GM21723 (cell line): ENCODE measurements around the gene HOXD8.

ENCODE experiments used
- ATAC-seq: cut with Tn5 transposase; IDR thresholded peaks from one replicate; pipeline ENCODE4 v1.9.1; 2021; ENCODE audit warnings: mild to moderate bottlenecking, moderate library complexity; ENCODE audit not compliant: unreplicated experiment

The HOXD8 gene

DNA sequence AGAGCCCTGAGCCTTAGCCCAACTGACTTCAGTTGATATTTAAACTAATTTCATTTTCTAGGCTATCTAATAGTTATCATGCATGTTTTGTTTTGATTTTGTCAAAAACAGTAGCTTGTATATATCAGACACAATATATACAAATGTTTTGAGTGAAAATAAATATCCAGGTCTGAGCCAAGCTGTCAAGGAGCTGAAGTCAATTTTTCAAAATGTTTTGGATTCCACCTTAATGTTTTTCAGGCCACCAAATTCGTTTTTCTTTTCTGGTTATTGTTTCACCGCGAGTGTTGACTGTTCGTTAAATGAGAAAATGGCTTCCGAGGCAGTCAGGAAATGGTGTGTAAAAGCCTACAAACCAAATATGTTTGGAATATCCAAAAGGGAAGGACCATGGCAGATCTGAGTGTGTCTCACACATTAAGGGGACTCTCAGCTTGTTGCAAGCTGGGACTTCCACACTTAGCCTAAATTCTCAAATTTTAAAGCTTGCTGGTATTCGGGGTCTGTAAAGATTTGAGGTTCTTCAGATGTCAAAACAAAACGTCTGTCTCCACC is 27.1 kb upstream of the HOXD8 start:
- ATAC-seq: no peak

DNA sequence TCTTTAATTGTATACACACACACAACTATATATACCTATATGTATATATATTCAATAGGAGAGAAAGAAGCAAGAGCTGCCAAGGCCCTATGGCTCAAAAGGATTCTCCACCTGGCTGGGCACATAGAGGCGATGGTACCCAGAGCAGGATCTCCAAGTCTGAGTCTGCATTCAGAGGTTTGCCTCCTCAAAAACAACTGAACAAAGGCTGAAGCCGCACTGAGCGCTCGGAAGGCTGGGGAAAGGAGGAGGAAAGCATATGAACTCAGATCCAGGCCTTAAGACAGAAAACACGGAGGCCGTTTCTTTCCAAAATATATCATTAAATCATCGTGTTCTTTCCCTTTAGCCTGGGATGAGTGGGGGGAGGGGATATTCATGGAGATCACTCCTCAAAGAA is 26.3 kb upstream of the HOXD8 start:
- ATAC-seq: no peak

DNA sequence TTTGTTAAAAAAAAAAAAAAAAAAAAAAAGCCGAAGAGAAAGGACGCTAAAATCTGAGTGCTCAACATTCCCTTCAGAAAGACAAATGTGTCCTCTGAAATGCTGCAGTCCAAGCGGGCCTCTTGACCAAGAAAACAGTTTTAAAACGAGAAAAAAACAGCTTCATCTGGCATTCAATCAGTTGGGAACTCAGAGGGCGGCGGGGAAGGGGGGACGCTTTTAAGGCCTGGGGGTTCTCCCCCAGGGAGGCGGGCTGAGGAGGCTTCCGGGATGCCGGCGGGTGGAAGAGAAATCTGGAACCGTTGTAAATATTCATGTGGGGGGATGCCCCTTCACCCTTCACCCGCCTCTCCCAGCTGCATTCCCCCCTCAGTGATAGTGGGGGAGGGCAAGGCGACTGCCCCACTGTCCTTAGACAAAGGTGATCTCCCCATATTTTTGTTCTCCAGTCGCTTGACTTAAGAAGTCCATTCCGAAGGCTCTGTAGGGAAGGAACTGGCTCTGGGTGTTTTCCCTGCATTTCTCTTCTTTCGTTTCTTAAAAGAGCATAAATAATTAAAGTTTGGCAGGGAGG is 25.7 kb upstream of the HOXD8 start:
- no peak for ATAC-seq

DNA sequence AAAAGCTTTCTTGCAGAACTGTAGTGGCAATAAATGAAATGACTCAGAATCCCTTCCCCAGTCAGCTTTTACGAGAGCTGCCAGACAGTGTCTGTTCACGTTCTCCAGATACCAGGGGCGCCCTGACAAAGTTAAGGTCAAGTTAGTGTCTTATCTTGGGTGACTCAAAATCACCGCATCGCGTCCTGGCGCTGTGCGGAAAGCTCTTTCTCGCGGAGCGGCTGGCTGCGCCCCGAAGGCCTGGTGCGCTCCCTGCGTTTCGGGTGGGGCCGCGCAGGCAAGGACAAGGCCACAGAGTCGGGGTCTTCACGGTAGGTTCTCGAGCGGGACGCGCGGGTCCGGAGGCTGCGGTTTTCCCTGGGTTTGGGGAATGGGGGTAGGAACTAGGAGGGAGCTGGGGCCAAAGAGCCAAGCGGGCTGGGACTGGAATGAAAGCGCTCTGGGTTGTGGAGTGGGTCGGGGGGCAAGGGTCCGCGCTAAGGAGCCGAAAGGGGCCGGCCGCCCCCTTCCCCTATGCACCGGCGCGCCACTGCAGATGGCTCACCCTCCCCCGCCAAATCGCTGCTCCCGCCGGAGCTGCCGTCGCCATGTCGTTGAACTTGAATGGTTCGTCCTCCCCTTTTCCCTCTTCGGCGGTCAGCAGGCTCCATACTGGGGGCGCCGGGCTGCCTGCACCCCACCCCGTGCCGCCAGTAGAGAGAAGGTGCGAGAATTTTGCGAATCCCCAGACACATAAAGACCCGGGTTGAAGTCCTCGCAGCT is 25.0 kb upstream of the HOXD8 start:
- no peak for ATAC-seq

DNA sequence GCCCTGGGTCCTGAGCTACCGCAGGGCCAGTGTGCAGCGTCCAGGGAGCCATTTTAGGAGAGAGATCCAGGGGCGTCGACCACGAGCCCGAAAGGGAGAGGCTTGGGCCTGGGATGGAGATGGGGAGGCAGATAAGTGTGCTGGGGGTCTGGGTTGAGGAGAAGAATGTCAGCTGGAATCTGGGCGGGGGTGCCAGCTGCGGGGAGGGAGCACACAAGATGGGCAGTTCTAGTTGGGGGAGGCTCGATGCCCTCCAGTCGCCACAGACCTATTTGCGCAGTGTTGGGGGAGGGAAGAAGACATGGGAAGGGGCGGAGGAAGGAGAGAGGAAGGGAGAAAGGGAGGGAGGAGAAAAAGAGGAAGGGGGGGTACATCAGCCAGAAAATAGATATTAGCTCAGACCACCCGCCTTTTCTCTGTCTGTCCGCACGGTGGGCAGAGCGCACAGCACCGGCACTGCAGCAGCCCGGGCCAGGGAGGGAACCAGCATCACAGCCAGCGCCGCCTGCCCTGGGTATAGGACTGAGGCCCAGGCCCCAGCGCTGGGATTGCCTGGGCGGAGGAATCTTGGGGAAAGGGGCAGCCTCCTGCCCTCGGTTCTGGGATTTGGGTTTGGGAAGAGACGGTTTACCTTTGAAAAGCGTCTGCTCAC is 24.3 kb upstream of the HOXD8 start:
- no peak for ATAC-seq

DNA sequence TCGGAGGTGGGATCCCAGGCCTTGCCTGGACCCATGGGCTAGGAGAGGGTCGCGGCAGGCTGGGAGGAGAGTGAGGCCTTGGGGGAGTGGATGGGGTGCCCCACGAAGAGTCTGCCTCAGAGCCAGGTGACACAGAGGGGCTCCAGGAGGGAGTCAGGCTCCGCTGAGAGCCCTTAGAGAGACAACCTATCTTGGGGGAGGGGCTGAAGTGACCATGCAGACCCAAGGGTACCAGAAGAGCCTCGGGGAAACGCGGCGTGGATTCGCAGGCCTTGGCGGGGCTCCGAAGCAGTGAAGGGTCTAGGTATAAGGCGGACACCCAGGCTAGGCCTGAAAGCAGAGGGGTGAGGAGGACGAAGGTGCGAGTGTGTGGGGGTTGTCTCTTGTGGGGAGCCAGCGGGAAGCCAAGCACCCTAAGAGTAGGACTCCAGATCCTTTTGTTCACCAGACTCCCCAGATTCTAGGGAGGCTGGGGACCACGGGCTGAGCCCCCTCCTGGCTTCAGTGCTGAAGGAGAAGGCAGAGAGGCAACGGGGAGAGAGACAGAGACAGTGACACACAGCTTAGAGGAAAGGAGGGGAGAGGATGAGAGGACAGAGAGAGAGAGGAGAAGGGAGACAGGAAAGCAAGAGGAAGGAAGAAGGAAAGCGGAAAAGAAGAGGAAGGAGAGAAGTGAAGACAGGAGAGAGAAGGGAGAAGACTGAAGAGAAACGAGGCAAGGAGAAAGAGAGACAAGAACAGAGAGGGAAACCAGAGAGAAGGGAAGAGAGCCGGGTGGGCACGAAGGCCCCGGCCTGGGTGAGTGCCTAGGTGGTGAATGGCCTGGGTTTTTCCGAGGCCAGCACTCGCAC is 23.6 kb upstream of the HOXD8 start:
- no peak for ATAC-seq

DNA sequence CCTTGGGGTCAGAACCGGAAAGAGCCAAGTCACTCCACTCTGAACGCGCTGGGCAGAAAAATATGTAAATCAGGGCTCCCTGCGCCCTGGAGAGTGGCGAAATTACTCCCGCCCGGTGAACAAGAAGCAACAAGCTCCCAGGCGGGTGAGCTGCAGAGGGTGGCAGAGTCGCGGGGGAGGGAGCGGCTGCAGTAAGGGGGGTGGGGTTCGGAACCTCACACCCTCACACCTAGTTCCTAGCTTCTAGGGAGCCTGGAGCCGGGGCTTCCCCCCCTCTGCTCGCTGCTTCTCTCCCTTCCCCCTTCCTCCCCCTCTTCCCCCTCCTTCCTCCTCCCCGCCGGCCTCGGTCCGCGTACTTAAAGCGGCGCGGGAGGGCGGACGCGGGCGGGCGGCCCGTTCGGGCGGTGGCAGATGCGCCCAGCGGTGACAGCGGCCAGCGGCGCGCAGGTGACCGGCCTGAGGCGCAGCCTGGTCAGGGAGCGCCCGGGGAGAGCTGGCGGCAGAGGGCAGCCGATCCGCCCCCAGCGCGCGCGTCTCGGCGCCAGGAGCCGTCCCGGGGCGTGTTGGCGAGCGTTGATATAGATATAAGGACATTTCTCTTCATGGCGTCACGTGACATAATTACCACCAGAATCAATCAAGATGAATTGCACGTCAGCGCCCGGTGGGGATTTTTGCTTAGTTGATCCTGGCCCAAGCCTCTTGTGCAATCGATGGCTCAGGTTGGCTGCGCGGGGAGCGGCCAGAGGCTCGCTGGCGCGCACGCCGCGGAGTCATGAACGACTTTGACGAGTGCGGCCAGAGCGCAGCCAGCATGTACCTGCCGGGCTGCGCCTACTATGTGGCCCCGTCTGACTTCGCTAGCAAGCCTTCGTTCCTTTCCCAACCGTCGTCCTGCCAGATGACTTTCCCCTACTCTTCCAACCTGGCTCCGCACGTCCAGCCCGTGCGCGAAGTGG is 22.6 kb upstream of the HOXD8 start, which contains the start of gene HOXD11:
Gene HOXD11 (plus strand): TSS at position 700 of the 959 bp plus-strand sequence. CDS start 76 bp downstream, at position 776.
- ATAC-seq: no peak

DNA sequence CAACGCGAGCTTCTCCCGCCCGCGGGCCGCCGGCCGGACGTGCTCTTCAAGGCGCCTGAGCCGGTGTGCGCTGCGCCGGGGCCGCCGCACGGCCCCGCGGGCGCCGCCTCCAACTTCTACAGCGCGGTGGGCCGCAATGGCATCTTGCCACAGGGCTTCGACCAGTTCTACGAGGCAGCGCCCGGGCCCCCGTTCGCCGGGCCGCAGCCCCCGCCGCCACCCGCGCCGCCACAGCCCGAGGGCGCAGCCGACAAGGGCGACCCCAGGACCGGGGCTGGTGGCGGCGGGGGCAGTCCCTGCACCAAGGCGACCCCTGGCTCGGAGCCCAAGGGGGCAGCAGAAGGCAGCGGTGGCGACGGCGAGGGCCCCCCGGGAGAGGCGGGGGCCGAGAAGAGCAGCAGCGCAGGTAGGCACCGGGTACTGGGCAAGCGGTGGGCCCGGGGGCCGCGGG is 21.7 kb upstream of the HOXD8 start:
- ATAC-seq: no peak

DNA sequence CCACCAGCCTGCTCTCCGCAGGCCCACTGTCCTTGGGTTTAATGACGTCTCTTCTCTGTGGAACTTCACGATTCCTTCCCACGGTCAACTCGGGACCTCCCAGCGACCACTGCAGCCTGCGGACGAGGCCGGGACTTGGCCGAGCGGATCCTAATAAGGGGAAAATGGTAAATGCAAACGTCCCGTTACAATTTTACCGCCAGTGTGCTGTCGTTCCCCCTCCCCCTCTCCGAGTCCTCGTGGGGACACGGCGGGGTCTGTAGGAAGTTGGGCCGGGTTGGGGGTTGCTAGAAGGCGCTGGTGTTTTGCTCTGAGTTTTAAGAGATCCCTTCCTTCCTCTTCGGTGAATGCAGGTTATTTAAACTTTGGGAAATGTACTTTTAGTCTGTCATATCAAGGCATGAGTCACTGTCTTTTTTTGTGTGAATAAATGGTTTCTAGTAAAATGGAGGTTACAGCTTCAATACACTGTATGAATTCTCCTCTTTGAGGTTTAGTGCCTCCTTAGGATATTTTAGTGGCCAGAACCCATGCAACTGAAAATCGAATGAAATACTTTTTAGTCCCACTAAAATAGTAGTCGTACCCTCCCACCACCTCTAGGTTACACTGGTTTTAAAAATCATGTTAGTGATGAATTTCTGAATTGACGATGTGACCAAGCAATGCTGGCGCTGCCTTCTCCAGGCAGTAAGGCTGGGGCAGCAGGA is 20.2 kb upstream of the HOXD8 start:
- ATAC-seq: no peak

DNA sequence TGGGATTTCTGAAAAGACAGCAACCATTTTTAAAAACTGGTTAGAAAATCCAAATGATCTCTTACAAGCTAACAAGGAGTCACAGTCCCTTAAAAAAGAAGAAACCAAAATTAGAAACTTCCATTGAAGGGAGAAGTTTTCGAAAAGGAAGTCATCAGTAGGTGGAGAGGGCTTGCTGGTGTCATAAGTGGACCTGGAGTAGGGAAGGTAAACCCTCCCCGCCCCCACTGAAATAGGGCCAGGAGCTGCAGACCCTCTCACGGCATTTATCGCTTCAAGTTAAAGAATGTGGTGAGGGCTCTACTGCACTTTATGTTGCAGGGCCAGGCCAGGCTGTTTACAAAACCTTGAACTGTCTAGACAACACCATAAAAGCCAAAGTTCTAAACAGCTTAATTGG is 19.6 kb upstream of the HOXD8 start:
- no peak for ATAC-seq

DNA sequence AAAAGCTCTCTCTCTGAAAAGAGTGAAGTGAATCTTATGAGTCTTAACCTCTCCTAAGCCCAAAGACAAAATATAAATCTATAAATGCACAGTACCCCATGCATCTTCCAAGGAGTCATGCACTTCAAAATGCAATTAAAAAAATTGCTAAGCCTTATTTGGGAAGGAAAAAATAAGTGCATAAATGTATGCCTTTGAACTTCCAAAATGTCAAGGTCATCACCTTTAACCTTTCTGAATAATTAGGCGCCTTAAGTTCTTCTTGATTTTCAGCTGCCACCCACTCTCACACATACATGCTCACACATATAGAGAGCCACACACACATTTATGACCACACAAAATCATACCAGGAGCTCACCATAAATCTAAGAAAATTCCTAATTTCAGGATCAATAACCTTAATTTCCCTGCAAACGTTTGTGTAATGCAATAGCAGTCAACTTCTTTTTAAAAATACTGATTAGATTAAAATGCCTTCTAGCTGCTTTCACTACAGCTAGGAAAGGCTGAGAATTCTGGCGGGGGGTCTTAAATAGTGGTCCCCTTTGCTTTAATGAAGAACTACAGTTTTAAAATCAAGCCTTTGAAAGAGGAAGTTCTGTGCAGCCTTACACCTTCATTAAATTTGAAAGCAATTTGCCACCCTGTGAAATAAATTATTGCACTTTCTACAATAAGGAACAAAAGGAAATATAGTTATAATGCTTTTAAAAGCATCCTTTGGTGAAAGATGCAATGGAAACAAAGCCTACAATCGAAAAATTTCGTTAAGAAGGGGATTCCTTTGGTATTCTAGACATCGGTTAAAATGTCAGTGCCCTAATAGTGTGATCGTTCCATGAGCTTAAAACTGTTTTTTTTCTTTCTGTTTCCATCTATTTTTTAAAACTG is 18.8 kb upstream of the HOXD8 start:
- ATAC-seq: no peak

DNA sequence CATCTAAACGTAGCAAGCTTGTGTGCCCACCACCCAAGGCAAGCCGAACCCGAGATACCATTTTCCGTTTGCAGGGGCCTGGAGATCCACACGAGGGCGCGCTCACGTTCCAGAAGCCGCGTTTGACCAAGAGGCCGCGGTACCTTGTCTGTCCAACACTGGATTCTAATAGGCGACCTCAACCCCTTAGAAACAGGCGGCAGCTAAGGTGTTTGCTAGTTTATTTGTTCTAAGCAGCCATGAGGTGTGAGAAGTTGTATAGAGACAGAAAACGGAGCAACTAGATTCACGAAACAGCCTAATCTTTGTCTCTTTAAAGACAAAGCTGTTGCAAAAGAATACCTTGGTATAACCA is 18.2 kb upstream of the HOXD8 start:
- no peak for ATAC-seq

DNA sequence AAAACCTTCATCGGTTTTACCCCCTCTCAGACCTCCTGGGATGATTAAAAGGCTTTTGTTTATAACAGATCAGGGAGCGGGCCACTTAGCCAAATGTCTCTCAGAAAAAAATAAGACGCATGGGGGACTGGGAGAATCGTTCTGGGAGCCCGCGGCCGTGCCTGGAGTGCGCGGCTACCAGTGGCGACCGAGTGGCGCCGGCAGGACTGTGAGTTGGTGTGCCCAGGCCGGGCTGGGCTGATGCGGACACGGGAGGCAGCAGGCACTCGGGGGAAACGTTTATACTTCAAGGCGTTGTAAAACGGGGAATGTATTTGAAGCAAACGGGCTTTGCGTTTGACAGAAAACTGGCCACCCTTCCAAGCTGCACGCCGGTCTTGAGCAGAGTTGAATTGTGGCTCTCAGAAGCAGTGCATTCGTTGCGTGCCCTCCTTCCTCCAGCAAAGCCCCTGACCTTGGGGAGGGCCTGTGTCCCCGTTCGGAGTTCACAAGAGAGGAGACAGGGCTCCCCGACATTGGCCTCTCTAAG is 17.6 kb upstream of the HOXD8 start:
- no peak for ATAC-seq

DNA sequence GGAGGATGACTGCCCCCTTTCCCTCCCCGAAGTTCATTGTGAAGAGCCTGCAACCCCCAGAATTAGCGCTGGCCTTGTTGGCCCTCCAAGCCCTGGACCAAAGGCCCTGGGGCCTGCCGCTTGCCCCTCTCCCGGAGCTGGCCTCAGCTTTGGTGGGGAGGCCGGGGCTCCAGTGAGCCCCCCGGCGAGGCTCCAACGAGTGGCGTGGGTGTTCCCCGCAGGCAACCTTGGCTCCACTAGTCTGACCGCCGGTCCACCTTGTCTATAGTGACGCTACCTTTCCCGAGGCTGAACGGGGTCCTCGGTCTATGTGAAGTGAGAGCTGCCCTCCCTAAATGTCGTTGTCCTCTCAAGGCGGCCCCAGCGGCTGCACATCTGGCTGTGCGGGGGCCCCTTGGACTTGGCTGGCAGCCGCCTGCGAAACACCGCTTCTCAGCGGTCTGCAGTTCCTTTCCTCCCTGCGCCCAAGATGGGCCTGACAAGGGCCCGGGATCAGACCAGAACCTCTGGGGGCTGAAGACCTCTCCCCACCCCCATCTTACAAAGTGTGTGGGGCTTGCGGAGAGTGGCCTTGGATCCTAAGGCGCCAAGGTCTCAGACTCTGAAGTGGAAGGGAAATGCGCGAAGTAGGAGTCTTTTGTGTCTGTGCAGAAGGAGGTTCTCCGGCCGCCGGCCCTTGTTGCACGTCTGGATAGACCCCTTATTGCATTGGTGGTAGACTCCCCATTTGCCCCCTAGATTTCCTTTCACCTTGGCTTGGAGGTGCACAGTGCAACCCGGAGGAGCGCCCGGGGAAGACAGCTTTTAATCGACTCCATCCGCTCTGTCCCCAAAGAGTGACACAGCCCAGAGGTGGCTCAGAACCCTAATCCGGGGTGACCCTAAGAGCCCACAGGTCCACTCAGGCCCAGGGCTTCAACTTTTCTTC is 16.9 kb upstream of the HOXD8 start:
- ATAC-seq: no peak

DNA sequence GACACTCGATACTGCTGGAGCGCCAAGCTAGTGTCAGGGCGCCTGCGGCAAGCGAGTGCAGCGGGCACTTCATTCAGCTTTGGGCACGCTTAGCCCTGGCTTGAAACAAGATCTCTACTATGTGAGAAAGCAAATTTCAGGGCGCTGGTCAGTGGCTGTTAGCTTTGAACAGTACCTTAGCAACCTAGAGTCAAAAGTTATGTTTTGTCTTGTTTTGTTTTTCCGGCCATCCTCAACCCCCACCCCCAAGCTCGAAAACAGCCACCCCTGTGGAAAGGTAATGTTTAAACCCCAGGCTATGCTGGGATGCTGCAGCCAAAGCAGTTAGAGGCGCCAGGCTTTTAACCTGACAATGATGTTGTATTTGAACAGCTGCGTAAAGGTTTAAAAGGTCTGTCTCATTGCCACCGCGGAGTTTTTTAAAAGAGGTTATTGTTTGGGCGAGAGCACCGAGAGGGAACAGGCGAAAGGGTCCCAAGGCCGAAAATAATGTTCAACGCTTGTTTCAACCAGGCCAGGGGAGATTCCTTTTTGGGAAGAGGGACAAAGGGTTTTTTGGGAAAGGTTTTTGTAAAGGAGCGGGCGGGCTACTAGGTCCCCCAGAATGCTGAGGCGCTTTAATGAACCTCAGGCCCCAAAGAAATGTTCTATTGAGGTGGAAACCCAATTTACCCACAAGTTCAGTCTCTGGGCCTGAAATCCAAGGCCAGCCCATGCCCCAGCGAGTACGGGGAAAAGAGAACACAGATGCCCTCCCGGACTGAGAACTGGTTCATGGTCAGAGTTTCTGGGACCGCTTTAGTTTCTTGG is 15.2 kb upstream of the HOXD8 start:
- ATAC-seq: no peak
